Liver (tissue), 3 donors: Measurements from ENCODE around the gene SLC1A3.

ENCODE experiments used
- CTCF ChIP-seq: fragments of 150-350 bp; IDR thresholded peaks from 2 replicates; pipeline ENCODE4 v1.5.1; 2017; ENCODE audit warnings: improper control_type of control experiment, low read depth, low read length; ENCODE audit not compliant: missing input control
- JUND ChIP-seq, 2 donors: IDR thresholded peaks; 2 replicates each; pipeline ENCODE4 v1.6.1; 2016; ENCODE audit warnings: antibody characterized with exemption in 2 of 2
- SP1 ChIP-seq: IDR thresholded peaks from 2 replicates; pipeline ENCODE4 v1.6.1; 2018; ENCODE audit warnings: antibody characterized with exemption, mild to moderate bottlenecking
- donor health status: healthy.
- donor health status: healthy.

DNA sequence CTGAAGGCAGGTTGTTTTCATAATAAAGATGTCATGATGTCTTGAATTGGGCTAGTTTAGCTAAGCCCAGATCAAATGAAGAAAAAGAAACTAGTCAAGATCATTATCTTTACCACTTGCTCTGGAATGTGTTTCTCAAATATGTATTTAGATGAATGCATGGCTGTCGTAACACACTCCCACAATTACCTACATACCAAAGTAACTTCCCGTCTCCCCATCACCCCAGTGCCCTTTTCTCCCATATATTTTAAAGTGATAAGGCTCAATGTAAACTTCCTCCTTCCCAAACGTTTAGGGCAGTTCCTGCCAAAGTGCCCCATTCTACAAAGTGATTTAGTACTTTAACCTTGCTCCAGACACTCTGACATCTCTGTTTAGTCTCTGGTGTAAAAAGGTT lies 61.4 kb downstream of the SLC1A3 start:
- TF ChIP-seq CTCF (no peak), SP1 (no peak), JUND (IDR thresholded peaks at IDR 0.05) (no peak)
